Measurements from ENCODE around the gene FRS2.

DNA sequence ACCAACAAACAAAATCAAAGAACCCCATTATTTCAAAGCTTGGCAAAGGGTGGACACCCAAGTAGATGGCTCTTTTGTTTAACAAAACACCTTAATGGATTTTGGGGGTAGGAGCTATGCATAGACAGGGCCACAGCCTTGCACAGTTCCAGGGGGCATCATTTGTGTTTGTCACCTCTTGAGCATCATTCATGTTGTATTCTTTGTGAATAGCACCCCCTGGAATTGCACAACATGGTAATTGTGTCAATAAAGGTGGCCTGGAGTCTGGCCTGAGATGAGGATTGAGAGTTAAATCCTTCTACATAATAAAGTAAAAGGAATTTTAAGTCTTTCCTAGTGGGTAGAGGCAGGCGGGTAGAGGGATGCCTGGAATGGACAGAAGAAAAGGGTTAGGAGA lies 3.3 kb upstream of the FRS2 start:
- TF ChIP-seq SREBF1 (IDR thresholded peaks at IDR 0.05; ENCODE audit: low read length) (no peak), ETV6 (conservative IDR thresholded peaks at IDR 0.05 in 1 of 2, IDR thresholded peaks at IDR 0.05 in 1 of 2; ENCODE audit: borderline replicate concordance in 1 of 2, low read depth in 1 of 2) (no peak), RFX5 (IDR thresholded peaks at IDR 0.05; ENCODE audit: low read depth, low read length) (no peak), HCFC1 (IDR thresholded peaks at IDR 0.05; ENCODE audit: low read length) (no peak)
- TF ChIP-seq, protein P1, sequence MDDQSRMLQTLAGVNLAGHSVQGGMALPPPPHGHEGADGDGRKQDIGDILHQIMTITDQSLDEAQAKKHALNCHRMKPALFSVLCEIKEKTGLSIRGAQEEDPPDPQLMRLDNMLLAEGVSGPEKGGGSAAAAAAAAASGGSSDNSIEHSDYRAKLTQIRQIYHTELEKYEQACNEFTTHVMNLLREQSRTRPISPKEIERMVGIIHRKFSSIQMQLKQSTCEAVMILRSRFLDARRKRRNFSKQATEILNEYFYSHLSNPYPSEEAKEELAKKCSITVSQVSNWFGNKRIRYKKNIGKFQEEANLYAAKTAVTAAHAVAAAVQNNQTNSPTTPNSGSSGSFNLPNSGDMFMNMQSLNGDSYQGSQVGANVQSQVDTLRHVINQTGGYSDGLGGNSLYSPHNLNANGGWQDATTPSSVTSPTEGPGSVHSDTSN (IDR thresholded peaks at IDR 0.05; ENCODE audit: insufficient replicate concordance, low read depth, low read length) = no peak
- TF ChIP-seq, protein P2, sequence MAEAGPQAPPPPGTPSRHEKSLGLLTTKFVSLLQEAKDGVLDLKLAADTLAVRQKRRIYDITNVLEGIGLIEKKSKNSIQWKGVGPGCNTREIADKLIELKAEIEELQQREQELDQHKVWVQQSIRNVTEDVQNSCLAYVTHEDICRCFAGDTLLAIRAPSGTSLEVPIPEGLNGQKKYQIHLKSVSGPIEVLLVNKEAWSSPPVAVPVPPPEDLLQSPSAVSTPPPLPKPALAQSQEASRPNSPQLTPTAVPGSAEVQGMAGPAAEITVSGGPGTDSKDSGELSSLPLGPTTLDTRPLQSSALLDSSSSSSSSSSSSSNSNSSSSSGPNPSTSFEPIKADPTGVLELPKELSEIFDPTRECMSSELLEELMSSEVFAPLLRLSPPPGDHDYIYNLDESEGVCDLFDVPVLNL (IDR thresholded peaks at IDR 0.05; ENCODE audit: low read depth, low read length) = no peak

All from GM12878 (cell line).